CD4-positive, alpha-beta T cell treated with Interleukin-6 at 100 ng/mL for 8 hours (primary cell): ENCODE data around the gene RALGDS.
A peak's percentile ranks its signal among the peaks of the same experiment; 100 is the strongest.

Source experiments
- DNase-seq: peaks from one replicate; pipeline ENCODE4 v3.0.0-alpha.2; 2020; ENCODE audit warnings: mixed read lengths, low spot score

RALGDS gene

GRCh38 chr9:133119103-133119845, 1.8 kb downstream of the RALGDS start:
- DNase-seq, result no peak

- no peak for DNase-seq
Observed at GRCh38 chr9:133118568-133118967, 2.5 kb downstream of the RALGDS start.

GRCh38 chr9:133118179-133118520, 2.9 kb downstream of the RALGDS start:
- no peak for DNase-seq

- no peak for DNase-seq
Observed at GRCh38 chr9:133117271-133118178, 3.5 kb downstream of the RALGDS start.

- DNase-seq, result no peak
Observed at GRCh38 chr9:133116346-133117231, 4.5 kb downstream of the RALGDS start.

GRCh38 chr9:133115604-133116345, 5.3 kb downstream of the RALGDS start:
- peak; percentile 29 for DNase-seq

- no peak for DNase-seq
Observed at GRCh38 chr9:133114886-133115603, 6.0 kb downstream of the RALGDS start.

- no peak for DNase-seq
Observed at GRCh38 chr9:133113949-133114885, 6.8 kb downstream of the RALGDS start.

GRCh38 chr9:133113163-133113948, 7.7 kb downstream of the RALGDS start:
- DNase-seq, result no peak

- peak; percentile 33 for DNase-seq
Observed at GRCh38 chr9:133112663-133113026, 8.4 kb downstream of the RALGDS start.

GRCh38 chr9:133111808-133112662, 9.0 kb downstream of the RALGDS start:
- no peak for DNase-seq

- no peak for DNase-seq
Observed at GRCh38 chr9:133109931-133110650, 10.9 kb downstream of the RALGDS start.

GRCh38 chr9:133108794-133109641, 12.0 kb downstream of the RALGDS start:
- no peak for DNase-seq

GRCh38 chr9:133107961-133108793, 12.9 kb downstream of the RALGDS start:
- DNase-seq, result no peak

GRCh38 chr9:133107245-133107722, 13.8 kb downstream of the RALGDS start:
- DNase-seq, result no peak
